NCI-H446 treated with DMSO at 0.1 percent for 48 hours (cell line): Measurements from ENCODE around the gene CCDC3.
A peak's percentile ranks its signal among the peaks of the same experiment; 100 is the strongest.
"Not testable (repeated sequence)": the region's sequence is repeated elsewhere in the genome, so short reads cannot be mapped to it uniquely, and the experiment has no call there.

Experiments used
- DNase-seq: peaks from one replicate; lab custom pipeline; 2025; lab: John Stamatoyannopoulos, UW

The CCDC3 gene

GRCh38 chr10:13001041-13001886, at the start of gene CCDC3:
Gene CCDC3 (minus strand): TSS chr10:13001713. CDS start chr10:13001570, 143 bp downstream.
- DNase-seq: no peak

DNA sequence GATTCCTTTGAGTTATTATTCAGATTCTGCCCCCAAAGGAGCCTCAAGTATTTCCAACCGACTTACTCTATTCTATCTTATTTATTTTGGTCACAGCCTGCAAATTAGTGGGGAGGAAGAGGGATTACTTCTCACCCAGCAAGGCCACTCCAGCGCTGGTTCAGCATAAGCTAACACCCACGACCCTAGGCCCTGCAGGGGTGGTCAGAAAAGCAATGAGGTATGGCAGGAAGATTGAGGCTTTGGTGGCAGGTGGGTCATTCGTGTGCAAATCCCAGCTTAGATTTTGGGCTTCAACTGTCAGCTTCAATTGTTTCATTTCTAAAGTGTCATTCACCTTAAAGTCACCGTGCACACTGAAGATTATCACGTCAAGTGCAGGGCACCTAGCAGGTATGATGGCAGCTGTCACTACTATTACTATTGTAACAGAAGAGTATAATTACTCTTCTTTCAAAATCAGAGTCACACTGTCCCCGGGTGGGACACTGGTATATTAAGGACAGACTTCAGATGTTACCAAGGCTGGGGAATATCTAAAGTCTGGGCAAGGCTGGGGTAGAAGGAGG, 49.7 kb upstream of the CCDC3 start:
- DNase-seq: no peak

- DNase-seq: no peak
Observed at GRCh38 chr10:13049774-13050420, 48.4 kb upstream of the CCDC3 start.

- DNase-seq: no peak
Observed at GRCh38 chr10:13048762-13049161, 47.2 kb upstream of the CCDC3 start.

GRCh38 chr10:13047529-13048206, 46.2 kb upstream of the CCDC3 start:
- DNase-seq: no peak

- no peak for DNase-seq
Observed at GRCh38 chr10:13046851-13047528, 45.5 kb upstream of the CCDC3 start.

GRCh38 chr10:13043520-13043919, 42.0 kb upstream of the CCDC3 start:
- DNase-seq: no peak

- no peak for DNase-seq
Observed at GRCh38 chr10:13039761-13040160, 38.2 kb upstream of the CCDC3 start.

DNA sequence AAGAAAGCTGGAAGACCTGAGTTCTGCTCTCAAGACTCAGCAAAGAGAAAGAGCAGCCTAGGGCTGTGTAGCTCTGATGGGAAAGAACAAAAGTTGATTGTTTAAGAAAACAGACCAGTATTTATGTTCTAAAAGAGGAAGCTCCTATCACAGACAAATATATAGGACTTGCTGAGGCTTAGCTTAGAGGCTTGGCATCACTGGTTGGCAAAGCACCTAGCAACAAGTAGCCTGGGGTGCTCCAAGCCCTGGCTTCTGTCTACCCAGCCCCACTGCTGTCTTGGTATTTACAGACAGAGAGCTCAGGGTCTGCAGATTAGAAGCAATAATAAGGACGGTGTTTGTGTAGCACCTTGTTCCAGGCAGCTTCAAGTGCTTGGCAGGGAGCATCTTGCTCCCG, 36.9 kb upstream of the CCDC3 start:
- no peak for DNase-seq

DNA sequence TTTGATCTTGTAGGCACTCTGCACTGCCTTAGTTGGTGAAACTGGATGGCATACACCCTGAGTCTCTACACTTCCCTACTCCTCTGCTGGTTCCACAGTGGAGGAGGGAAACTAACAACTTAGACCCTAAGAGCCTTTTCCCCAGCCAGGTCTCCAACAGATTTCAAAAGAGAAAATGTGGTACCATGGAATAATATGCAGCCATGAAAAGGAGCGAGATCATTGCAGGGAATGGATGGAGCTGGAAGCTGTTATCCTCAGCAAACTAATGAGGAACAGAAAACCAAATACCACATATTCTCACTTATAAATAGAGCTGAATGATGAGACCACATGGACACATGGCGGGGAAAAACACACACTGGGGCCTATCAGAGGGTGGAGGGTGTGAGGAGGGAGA, 36.3 kb upstream of the CCDC3 start:
- no peak for DNase-seq

- no peak for DNase-seq
Observed at GRCh38 chr10:13036841-13037240, 35.3 kb upstream of the CCDC3 start.

- DNase-seq: not testable (repeated sequence)
Observed at GRCh38 chr10:13035731-13036130, 34.2 kb upstream of the CCDC3 start.

DNA sequence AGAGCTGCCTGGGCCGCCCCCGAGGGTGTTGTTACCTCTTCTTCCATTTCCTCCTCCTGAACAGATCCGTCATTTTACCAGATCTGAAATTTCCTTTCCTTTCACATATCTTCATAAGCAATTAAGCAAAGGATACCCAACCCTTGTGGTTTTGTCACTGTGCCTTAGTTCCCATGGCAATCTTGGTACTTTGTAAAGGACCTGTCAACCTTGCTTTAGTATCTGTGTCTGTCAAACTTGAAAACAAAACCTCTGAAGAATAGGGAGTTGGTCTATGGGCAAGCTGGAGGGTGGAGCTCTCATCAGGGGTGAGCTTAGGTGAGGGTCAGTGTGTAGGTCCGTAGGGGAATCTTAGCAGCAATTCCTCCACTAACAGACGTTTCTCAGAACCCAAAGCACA, 25.4 kb upstream of the CCDC3 start:
- DNase-seq: no peak

DNA sequence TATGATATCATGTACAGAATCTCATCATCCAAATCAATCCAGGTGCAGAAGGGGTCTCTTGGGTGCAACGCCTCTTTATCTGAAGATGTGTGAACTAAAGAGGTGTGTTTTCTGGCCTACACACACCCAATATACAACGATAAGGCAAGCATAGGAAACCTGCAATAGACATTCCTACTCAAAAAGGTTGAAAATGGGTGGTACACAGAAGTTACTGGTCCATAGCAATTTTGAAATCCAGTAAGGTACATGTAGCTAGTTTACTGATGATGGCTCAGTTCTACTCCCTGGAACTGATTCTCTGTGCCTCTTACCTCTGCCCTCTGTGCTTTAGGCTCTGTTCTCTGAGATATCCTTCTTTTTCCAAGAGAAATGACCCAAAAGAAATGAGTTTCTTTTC, 22.2 kb upstream of the CCDC3 start:
- DNase-seq: no peak

- DNase-seq: no peak
Observed at GRCh38 chr10:13019280-13019679, 17.8 kb upstream of the CCDC3 start.

DNA sequence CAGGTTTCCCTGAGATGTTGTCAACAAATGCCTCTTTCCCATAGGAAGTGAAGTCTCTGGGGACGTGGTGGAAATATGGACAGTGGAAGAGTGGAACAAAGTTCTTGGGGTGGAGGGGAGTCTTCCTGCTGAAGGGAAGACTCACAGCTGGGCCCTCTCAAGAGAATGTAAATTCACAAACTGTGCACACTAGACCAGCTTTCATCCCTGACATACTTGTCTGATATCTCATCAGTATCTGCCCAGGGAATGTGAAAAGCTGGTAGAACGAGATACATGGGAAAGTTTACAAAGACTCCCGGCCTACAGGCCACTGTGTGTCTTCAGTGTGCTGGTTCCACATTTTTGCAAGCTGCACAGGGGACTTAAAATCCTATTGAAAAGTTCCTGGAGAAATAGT, 16.7 kb upstream of the CCDC3 start:
- DNase-seq: no peak

GRCh38 chr10:13016886-13017285, 15.4 kb upstream of the CCDC3 start:
- DNase-seq: no peak

- no peak for DNase-seq
Observed at GRCh38 chr10:13016426-13016825, 14.9 kb upstream of the CCDC3 start.

DNA sequence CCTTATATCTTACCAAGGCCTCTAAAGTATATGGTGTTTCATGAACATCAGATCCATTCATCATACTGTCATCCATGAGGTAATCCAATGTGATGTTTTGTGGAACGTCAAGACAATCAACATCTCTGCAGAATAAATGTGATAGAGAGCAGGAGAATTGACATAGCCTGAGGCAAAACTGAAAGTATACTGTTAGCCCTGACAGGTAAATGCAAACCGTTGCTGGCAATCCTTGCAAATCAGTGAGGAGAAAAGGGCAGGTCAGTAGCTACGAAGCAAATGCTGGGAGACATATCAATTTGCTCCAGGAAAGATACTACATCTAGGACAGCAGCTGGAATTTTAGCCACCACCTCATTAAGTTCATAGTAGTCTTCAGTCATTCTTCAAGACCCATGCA, 4.5 kb upstream of the CCDC3 start:
- DNase-seq: no peak

DNA sequence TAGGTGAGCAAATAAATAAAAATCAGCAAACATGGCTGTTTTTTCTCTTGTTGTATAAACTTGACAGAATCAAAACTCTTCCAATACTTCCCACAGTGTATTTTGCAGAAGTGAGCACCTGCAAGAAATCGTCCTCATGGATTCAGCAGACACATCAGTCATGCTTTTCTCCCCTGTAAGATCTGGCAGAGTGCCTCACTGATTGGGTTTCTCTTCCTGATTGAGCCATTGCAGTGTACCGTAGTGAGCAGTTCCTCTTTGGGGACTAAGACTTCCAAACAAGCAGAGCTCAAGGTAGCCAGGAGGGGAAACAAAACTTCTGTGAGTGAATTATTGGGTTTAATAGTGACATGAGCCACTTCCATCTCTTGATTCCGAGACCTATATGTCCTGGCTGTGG, 2.2 kb upstream of the CCDC3 start:
- DNase-seq: no peak

- peak; percentile 37 for DNase-seq
Observed at GRCh38 chr10:13003004-13003403, 1.5 kb upstream of the CCDC3 start.

DNA sequence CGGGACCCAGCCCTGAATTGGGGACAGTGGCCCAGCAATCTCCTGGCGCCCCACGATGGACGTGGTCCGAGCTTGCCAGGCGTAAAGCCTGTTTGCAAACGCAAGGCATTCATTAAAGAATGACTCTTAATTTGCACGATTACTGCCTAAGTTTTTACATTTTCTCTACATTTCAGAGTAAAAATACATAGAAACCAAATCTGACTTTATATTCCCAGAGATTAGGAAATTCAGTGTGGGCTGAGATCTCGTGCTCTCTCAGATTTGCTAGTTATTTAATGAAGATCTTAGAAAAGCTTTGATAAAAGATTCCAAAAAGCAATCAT, 337 bp upstream of the CCDC3 start:
- no peak for DNase-seq
